Stomach (tissue), 4 donors: ENCODE results near the gene SORCS2.

ENCODE experiments used
- CTCF ChIP-seq, 7 experiments: fragments of 450-650 bp in 4 of 7; fragments of 200-600 bp in 3 of 7; sonication (generic) in 3 of 7; IDR thresholded peaks; one replicate each; pipeline ENCODE4 v1.5.1; 2016 to 2019; ENCODE audit warnings: antibody characterized with exemption in 7 of 7, control low read depth in 2 of 7, mild to moderate bottlenecking in 1 of 7
- EP300 ChIP-seq: sonication (generic); formaldehyde crosslinking; IDR thresholded peaks from one replicate; pipeline ENCODE4 v1.6.1; 2017; ENCODE audit warnings: antibody characterized with exemption
- POLR2AphosphoS5 ChIP-seq, 3 donors: sonication (generic); formaldehyde crosslinking; IDR thresholded peaks; one replicate each; pipeline ENCODE4 v1.6.1; 2016; ENCODE audit warnings: antibody characterized with exemption in 3 of 3

GRCh38 chr4:7674706-7675105 lies 482.4 kb downstream of the SORCS2 start:
- TF ChIP-seq CTCF (IDR thresholded peaks at IDR 0.05) (no peak), EP300 (no peak), POLR2AphosphoS5 (IDR thresholded peaks at IDR 0.05) (no peak)
